GM12873 (cell line): ENCODE results near the gene SORL1-AS1.

Source experiments
- CTCF ChIP-seq: IDR thresholded peaks from 2 replicates; pipeline ENCODE4 v1.5.1; 2012; ENCODE audit warnings: low read depth, mild to moderate bottlenecking, moderate library complexity, low read length, control low read depth; ENCODE audit not compliant: insufficient read depth; ENCODE audit errors: missing control alignments

SORL1-AS1 gene

GRCh38 chr11:121464352-121464946 is 11.7 kb upstream of the SORL1-AS1 start:
- no peak for TF ChIP-seq CTCF

GRCh38 chr11:121463689-121464335 is 11.0 kb upstream of the SORL1-AS1 start:
- TF ChIP-seq CTCF = no peak

- no peak for TF ChIP-seq CTCF
Measured at GRCh38 chr11:121461843-121462242, 9.1 kb upstream of the SORL1-AS1 start.

GRCh38 chr11:121460941-121461514 is 8.3 kb upstream of the SORL1-AS1 start:
- TF ChIP-seq CTCF = no peak

GRCh38 chr11:121459413-121460017 is 6.7 kb upstream of the SORL1-AS1 start:
- TF ChIP-seq CTCF = no peak

DNA sequence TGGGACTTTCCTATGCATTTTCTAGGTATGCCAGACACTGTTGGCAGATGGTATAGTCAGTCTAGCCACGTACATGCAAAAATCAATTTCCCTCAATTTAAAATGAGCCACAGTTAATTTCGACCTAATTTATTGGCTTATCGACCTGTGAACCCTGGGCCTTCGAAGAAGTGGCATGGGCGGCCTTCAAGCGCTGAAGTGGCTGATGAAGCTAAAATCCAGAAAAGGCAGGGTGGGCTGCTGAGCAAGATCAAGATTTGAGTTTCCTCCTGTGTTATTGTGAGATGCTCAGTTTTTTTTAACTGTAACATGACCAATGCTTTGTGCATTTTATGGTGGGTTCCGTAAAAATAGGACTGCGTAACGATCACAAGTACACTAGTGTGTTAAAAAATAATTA is 5.8 kb upstream of the SORL1-AS1 start:
- no peak for TF ChIP-seq CTCF

DNA sequence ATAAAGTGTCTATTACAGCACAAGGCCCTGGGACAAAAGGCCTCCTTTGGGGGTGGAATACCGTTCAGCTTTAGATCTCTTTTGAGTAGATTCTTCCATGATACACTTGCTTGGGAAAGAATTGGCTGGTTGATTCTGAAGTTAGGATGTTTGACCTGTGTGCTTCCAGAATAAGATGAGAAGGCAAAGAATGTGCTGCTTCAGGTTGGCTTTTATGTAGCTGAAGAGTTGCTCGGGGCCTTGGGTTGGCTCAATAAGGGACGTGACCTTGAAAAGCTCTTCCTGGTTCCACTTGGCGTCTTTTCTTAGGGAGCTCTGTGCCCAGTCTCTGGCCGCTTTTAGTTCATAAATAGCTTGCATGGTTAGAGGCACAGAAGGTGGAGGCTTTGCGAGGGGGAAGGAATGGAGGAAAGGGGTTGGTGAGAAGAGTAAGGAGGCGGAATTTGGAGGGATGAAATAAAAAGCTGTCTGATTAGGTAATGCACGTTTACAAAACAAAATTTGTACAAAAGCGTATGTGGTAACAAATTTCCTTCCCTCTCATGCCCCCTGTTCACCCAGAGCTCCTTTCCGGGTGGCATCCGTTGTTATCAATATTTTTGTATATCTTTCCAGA is 4.2 kb upstream of the SORL1-AS1 start:
- TF ChIP-seq CTCF = no peak
